Heart left ventricle (tissue), 13 donors: ENCODE results near the gene TXNIP.

Experiments
- POLR2A ChIP-seq, 2 donors: fragments of 450-650 bp; IDR thresholded peaks; one replicate each; pipeline ENCODE4 v1.6.1; 2017; ENCODE audit warnings: antibody characterized with exemption in 2 of 2, mild to moderate bottlenecking in 2 of 2, moderate library complexity in 2 of 2
- TF ChIP-seq, protein P1 (sequence below), 12 donors: fragments of 200-600 bp; sonication (generic) in 4 of 12; IDR thresholded peaks; one replicate each; pipeline versions ENCODE4 v1.5.0 to v1.8.0; 2018 to 2022; ENCODE audit warnings: antibody characterized with exemption in 12 of 12, mild to moderate bottlenecking in 5 of 12
- donor health status: ischemic (EF 13 %, LVEDD 7.1; RV severe dilation, severe dysfunction).
- donor health status: DM: no; HTN: yes; CAD: no.
- donor health status: DM: no; HTN: no; CAD: no.
- donor health status: ischemic (EF 25% LVEDD 6.9; RV normal size, moderate dysfunction).
- donor health status: ischemic (EF 25% LVEDD 5.7; RV mildly dilated, moderate dysfunction).
- donor health status: ischemic (EF 35%, LVEDD 5.7; RV mildly dilated, moderate dysfunction).
- donor health status: nonischemic (EF 11% LVEDD 7.7; RV severe dilation, severe dysfunction).
- donor health status: DM: yes; HTN: yes; CAD: no.
- donor health status: PGD.
- donor health status: ischemic (EF 29% LVEDD 5.4; RV normal size, mild dysfunction).
- donor health status: nonischemic (EF 23%, LVEDD 6.1; RV moderate dilation, normal function).

DNA sequence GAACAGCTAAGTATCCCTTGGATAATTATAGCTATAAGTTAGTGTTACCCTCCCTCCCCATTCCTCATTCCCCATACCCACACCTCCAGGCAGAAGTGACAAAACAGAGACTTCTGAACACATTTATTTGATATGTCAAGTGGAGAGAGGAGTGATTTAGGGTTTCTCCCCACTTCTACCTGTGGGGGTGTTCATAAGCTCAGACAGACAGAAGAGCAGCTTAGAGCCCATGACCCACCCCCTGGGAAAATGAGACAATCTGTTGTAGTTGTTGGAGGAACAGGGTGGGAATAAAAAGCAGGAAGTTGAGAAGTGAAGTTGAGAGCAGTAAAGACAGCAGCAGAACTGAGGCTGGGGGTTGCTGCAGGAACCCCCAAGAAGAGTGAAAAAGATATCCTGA, 37.0 kb downstream of the TXNIP start:
- TF ChIP-seq, protein P1, sequence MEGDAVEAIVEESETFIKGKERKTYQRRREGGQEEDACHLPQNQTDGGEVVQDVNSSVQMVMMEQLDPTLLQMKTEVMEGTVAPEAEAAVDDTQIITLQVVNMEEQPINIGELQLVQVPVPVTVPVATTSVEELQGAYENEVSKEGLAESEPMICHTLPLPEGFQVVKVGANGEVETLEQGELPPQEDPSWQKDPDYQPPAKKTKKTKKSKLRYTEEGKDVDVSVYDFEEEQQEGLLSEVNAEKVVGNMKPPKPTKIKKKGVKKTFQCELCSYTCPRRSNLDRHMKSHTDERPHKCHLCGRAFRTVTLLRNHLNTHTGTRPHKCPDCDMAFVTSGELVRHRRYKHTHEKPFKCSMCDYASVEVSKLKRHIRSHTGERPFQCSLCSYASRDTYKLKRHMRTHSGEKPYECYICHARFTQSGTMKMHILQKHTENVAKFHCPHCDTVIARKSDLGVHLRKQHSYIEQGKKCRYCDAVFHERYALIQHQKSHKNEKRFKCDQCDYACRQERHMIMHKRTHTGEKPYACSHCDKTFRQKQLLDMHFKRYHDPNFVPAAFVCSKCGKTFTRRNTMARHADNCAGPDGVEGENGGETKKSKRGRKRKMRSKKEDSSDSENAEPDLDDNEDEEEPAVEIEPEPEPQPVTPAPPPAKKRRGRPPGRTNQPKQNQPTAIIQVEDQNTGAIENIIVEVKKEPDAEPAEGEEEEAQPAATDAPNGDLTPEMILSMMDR (IDR thresholded peaks at IDR 0.05), result no peak
- no peak for TF ChIP-seq POLR2A (IDR thresholded peaks at IDR 0.05)
